HG02973 (cell line): Measurements from ENCODE around the gene SPATA25.
"Not testable (repeated sequence)": the region's sequence is repeated elsewhere in the genome, so short reads cannot be mapped to it uniquely, and the experiment has no call there.

Experiments
- ATAC-seq: cut with Tn5 transposase; IDR thresholded peaks from one replicate; pipeline ENCODE4 v1.9.1; 2021; ENCODE audit warnings: moderate library complexity; ENCODE audit not compliant: unreplicated experiment

Gene SPATA25

GRCh38 chr20:45894797-45895196 is 7.4 kb upstream of the SPATA25 start:
- ATAC-seq, result no peak

GRCh38 chr20:45893831-45894230 is 6.4 kb upstream of the SPATA25 start:
- ATAC-seq, result no peak

GRCh38 chr20:45892828-45893500 is 5.5 kb upstream of the SPATA25 start:
- no peak for ATAC-seq

GRCh38 chr20:45892049-45892825 is 4.8 kb upstream of the SPATA25 start:
- ATAC-seq, result no peak

- peak; percentile 66 for ATAC-seq
Measured at GRCh38 chr20:45890985-45891983, 3.9 kb upstream of the SPATA25 start, which contains the start of the genes CTSA and NEURL2. CTSA (plus strand) TSS chr20:45891335; CDS start chr20:45891569, 234 bp downstream. NEURL2 (minus strand) TSS chr20:45891208; CDS start chr20:45890991, 217 bp downstream.

GRCh38 chr20:45890077-45890984 is 2.9 kb upstream of the SPATA25 start:
- peak; percentile 25 for ATAC-seq

GRCh38 chr20:45888681-45889080 is 1.3 kb upstream of the SPATA25 start:
- ATAC-seq, result no peak

GRCh38 chr20:45886590-45887345 is 654 bp downstream of the SPATA25 start:
- ATAC-seq, result no peak

GRCh38 chr20:45883100-45883469 is 4.3 kb downstream of the SPATA25 start:
- ATAC-seq, result no peak

GRCh38 chr20:45882469-45883099 is 4.8 kb downstream of the SPATA25 start:
- no peak for ATAC-seq

GRCh38 chr20:45880988-45881788 is 6.2 kb downstream of the SPATA25 start, which contains the start of gene ZSWIM1:
ZSWIM1 (plus strand) TSS chr20:45881227; CDS start chr20:45882593, 1,366 bp downstream.
- ATAC-seq, result peak; percentile 96

GRCh38 chr20:45878076-45878761 is 9.2 kb downstream of the SPATA25 start:
- no peak for ATAC-seq

- ATAC-seq, result no peak
Measured at GRCh38 chr20:45874576-45874975, 12.8 kb downstream of the SPATA25 start.

- not testable (repeated sequence) for ATAC-seq
Measured at GRCh38 chr20:45874104-45874481, 13.3 kb downstream of the SPATA25 start.

GRCh38 chr20:45873409-45874103 is 13.9 kb downstream of the SPATA25 start:
- no peak for ATAC-seq

- no peak for ATAC-seq
Measured at GRCh38 chr20:45872626-45873025, 14.8 kb downstream of the SPATA25 start.

- ATAC-seq, result no peak
Measured at GRCh38 chr20:45867819-45868176, 19.6 kb downstream of the SPATA25 start.
